IPS-NIHi7 (cell line): ENCODE measurements around the gene TRAK2.

Experiments used
- DNase-seq: peaks from one replicate; pipeline ENCODE4 v3.0.0; 2012; ENCODE audit warnings: mixed read lengths; ENCODE audit errors: extremely low spot score

TRAK2 gene

GRCh38 chr2:201363857-201364560 lies 87.2 kb downstream of the TRAK2 start:
- peak; percentile 43 for DNase-seq

GRCh38 chr2:201362396-201362795 lies 88.9 kb downstream of the TRAK2 start:
- no peak for DNase-seq

- no peak for DNase-seq
These were observed 90.1 kb downstream of the TRAK2 start for GRCh38 chr2:201361078-201361733.

- DNase-seq: no peak
These were observed 91.0 kb downstream of the TRAK2 start for GRCh38 chr2:201360256-201360655.

- DNase-seq: no peak
These were observed 92.6 kb downstream of the TRAK2 start for GRCh38 chr2:201358684-201359083.

- DNase-seq: peak; percentile 87
These were observed 94.0 kb downstream of the TRAK2 start, which contains the start of gene FLACC1 for GRCh38 chr2:201357221-201357620. Gene FLACC1, minus strand, starts transcription at chr2:201357345. Its CDS starts 5,941 bp downstream, at chr2:201351404.

- DNase-seq: no peak
These were observed 98.1 kb downstream of the TRAK2 start for GRCh38 chr2:201353116-201353515.

GRCh38 chr2:201350879-201351278 lies 100.4 kb downstream of the TRAK2 start:
- no peak for DNase-seq

- DNase-seq: no peak
These were observed 101.7 kb downstream of the TRAK2 start for GRCh38 chr2:201349601-201350000.

- no peak for DNase-seq
These were observed 102.5 kb downstream of the TRAK2 start for GRCh38 chr2:201348758-201349157.

- no peak for DNase-seq
These were observed 104.1 kb downstream of the TRAK2 start for GRCh38 chr2:201347138-201347537.

GRCh38 chr2:201345625-201346213 lies 105.5 kb downstream of the TRAK2 start:
- no peak for DNase-seq

- DNase-seq: peak; percentile 49
These were observed 106.4 kb downstream of the TRAK2 start for GRCh38 chr2:201344663-201345366.

GRCh38 chr2:201343559-201343958 lies 107.7 kb downstream of the TRAK2 start:
- no peak for DNase-seq

- DNase-seq: no peak
These were observed 108.3 kb downstream of the TRAK2 start for GRCh38 chr2:201342923-201343322.

GRCh38 chr2:201329409-201329808 lies 121.8 kb downstream of the TRAK2 start:
- no peak for DNase-seq

GRCh38 chr2:201327678-201328077 lies 123.6 kb downstream of the TRAK2 start:
- no peak for DNase-seq
